Endodermal cell (in vitro differentiated cells): Measurements from ENCODE around the gene TJAP1. TPM values are rescaled to one million over a fixed set of nuclear protein-coding genes. Genes with fewer than 3 reads are reported as not detected.

Experiments used
- DNase-seq: peaks from one replicate; pipeline ENCODE4 v3.0.0-alpha.2; 2017
- H3K27ac ChIP-seq: 2 replicates; pipeline ENCODE4 v1.5.1; 2013; ENCODE audit warnings: mild to moderate bottlenecking, low read depth, low read length, moderate library complexity
- H3K27me3 ChIP-seq: 2 replicates; pipeline ENCODE4 v1.6.1; 2013; ENCODE audit warnings: mild to moderate bottlenecking, low read length, moderate library complexity; ENCODE audit not compliant: insufficient read depth, control insufficient read depth, poor library complexity, severe bottlenecking
- H3K36me3 ChIP-seq: 2 replicates; pipeline ENCODE4 v1.7.0; 2013; ENCODE audit warnings: mild to moderate bottlenecking, low read length, moderate library complexity; ENCODE audit not compliant: control insufficient read depth, insufficient read depth
- H3K4me1 ChIP-seq: one replicate; pipeline ENCODE4 v1.7.0; 2013; ENCODE audit warnings: low read length; ENCODE audit not compliant: control insufficient read depth, insufficient read depth
- H3K4me3 ChIP-seq: 2 replicates; pipeline ENCODE4 v1.5.1; 2013; ENCODE audit warnings: mild to moderate bottlenecking, low read length, moderate library complexity
- H3K9ac ChIP-seq: 2 replicates; pipeline ENCODE4 v1.6.1; 2013; ENCODE audit warnings: mild to moderate bottlenecking, low read length, moderate library complexity; ENCODE audit not compliant: poor library complexity, severe bottlenecking; ENCODE audit errors: extremely low read depth
- H3K9me3 ChIP-seq: 2 replicates; pipeline ENCODE4 v1.6.1; 2013; ENCODE audit warnings: mild to moderate bottlenecking, low read length, moderate library complexity; ENCODE audit not compliant: control insufficient read depth
- H3K27ac Mint-ChIP-seq: 2 replicates; pipeline ENCODE4 v1.8.0; 2020; ENCODE audit warnings: mixed read lengths
- H3K27me3 Mint-ChIP-seq: 2 replicates; pipeline ENCODE4 v1.8.0; 2021; ENCODE audit warnings: mild to moderate bottlenecking, mixed read lengths; ENCODE audit not compliant: insufficient read depth
- H3K36me3 Mint-ChIP-seq: 2 replicates; pipeline ENCODE4 v1.8.0; 2020; ENCODE audit warnings: low read depth, mixed read lengths
- H3K4me1 Mint-ChIP-seq: 2 replicates; pipeline ENCODE4 v1.8.0; 2020; ENCODE audit warnings: mixed read lengths
- H3K4me3 Mint-ChIP-seq: 2 replicates; pipeline ENCODE4 v1.8.0; 2020; ENCODE audit warnings: mild to moderate bottlenecking, moderate library complexity, mixed read lengths
- H3K9me3 Mint-ChIP-seq: 2 replicates; pipeline ENCODE4 v1.8.0; 2020; ENCODE audit warnings: mild to moderate bottlenecking, mixed read lengths
- WGBS, 2 experiments: methylation state at CpG; one replicate each; pipeline versions ENCODE4 v1.1.5 to v1.1.7; 2013; ENCODE audit warnings: missing lambda C conversion rate in 2 of 2, mixed read lengths in 1 of 2; ENCODE audit not compliant: insufficient coverage in 1 of 2, insufficient read length in 1 of 2; 5-methylcytosine and 5-hydroxymethylcytosine counted together
- total RNA-seq, 2 donors: library from RNA; stranded (reverse); fragmentation: NEBNext Ultra II Directional in 1 of 2; extraction: Animal tissue kit (Norgen Biotek cat#: 25700) in 1 of 2; gene quantifications; 2 replicates in 1 of 2; 3 replicates in 1 of 2; pipeline ENCODE4 v1.2.1, GENCODE V29; 2021
- TF ChIP-seq, protein P1 (sequence below): fragments of 200-600 bp; sonication (generic); conservative IDR thresholded peaks from 2 replicates; pipeline ENCODE4 v1.5.0; 2021; ENCODE audit warnings: antibody characterized with exemption, mild to moderate bottlenecking

Gene TJAP1
- total RNA-seq, 2 donors from 2014 or later, result 44.3 to 50.2 TPM

DNA sequence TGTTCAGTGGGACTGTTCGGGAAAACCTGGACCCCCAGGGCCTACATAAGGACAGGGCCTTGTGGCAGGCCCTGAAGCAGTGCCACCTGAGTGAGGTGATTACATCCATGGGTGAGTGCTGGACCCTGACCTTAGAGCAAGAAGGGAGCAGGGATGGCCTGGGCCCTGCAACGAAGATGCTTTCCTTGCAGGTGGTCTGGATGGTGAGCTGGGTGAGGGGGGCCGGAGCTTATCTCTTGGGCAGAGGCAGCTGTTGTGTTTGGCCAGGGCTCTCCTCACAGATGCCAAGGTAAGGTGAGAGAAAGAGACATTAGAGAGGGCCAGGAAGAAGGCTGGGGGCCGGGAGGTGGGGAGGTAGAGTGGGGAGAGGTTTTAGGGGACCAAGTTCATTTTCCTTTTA is 28.5 kb upstream of the TJAP1 start:
- TF ChIP-seq, protein P1, sequence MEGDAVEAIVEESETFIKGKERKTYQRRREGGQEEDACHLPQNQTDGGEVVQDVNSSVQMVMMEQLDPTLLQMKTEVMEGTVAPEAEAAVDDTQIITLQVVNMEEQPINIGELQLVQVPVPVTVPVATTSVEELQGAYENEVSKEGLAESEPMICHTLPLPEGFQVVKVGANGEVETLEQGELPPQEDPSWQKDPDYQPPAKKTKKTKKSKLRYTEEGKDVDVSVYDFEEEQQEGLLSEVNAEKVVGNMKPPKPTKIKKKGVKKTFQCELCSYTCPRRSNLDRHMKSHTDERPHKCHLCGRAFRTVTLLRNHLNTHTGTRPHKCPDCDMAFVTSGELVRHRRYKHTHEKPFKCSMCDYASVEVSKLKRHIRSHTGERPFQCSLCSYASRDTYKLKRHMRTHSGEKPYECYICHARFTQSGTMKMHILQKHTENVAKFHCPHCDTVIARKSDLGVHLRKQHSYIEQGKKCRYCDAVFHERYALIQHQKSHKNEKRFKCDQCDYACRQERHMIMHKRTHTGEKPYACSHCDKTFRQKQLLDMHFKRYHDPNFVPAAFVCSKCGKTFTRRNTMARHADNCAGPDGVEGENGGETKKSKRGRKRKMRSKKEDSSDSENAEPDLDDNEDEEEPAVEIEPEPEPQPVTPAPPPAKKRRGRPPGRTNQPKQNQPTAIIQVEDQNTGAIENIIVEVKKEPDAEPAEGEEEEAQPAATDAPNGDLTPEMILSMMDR, result no peak
- Mint-ChIP-seq H3K4me3 (no peak overlapping the region), H3K27ac (no peak overlapping the region), H3K4me1 (no peaks in the 10 kb centered on the region), H3K27me3 (peaks cover 2% of the 10 kb centered on the region), H3K36me3 (peaks cover 27% of the 10 kb centered on the region), H3K9me3 (no peaks in the 10 kb centered on the region)
- no peak overlapping the region for H3K4me3 ChIP-seq
- no peaks in the 10 kb centered on the region for H3K9me3 ChIP-seq
- H3K36me3 ChIP-seq, result peaks cover 23% of the 10 kb centered on the region
- no peak for DNase-seq
- H3K9ac ChIP-seq, result no peak overlapping the region
- H3K4me1 ChIP-seq, result no peaks in the 10 kb centered on the region
- WGBS, 2 experiments, result 91% methylated on average over 4 of the region's 4 CpGs; no CpG with 5 or more reads in 1 of the 2 experiments
- no peak overlapping the region for H3K27ac ChIP-seq
- H3K27me3 ChIP-seq, result no peaks in the 10 kb centered on the region

DNA sequence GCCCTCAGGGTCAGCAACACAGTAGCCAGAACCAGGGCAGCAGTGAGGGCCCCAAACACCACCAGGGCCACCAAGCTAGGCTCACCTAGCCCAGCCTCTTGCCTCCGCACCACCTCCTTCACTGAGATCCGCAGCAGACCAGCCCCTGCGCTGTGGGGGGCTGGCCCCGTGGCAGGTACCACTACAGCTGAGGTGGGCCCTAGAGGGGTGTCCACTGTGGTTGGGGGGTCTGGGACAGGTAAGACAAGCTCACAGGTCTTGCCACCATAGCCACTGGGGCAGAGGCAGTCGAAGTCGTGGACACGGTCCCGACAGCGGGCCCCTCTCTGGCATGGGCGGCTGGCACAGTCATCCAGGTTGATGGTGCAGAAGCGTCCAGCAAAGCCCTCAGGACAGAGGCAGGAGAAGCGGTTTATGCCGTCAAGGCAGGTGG is 26.7 kb upstream of the TJAP1 start:
- Mint-ChIP-seq H3K4me3 (no peak overlapping the region), H3K9me3 (no peaks in the 10 kb centered on the region), H3K36me3 (peaks cover 25% of the 10 kb centered on the region), H3K27me3 (peaks cover 15% of the 10 kb centered on the region), H3K27ac (no peak overlapping the region), H3K4me1 (peaks cover 1% of the 10 kb centered on the region)
- TF ChIP-seq, protein P1, result no peak
- no peak overlapping the region for H3K4me3 ChIP-seq
- H3K4me1 ChIP-seq, result no peaks in the 10 kb centered on the region
- peaks cover 9% of the 10 kb centered on the region for H3K27me3 ChIP-seq
- 91 to 92% methylated on average over 10 to 13 of the region's 13 CpGs for WGBS, 2 experiments
- H3K9me3 ChIP-seq, result no peaks in the 10 kb centered on the region
- H3K9ac ChIP-seq, result no peak overlapping the region
- peaks cover 17% of the 10 kb centered on the region for H3K36me3 ChIP-seq
- H3K27ac ChIP-seq, result no peak overlapping the region
- no peak for DNase-seq

DNA sequence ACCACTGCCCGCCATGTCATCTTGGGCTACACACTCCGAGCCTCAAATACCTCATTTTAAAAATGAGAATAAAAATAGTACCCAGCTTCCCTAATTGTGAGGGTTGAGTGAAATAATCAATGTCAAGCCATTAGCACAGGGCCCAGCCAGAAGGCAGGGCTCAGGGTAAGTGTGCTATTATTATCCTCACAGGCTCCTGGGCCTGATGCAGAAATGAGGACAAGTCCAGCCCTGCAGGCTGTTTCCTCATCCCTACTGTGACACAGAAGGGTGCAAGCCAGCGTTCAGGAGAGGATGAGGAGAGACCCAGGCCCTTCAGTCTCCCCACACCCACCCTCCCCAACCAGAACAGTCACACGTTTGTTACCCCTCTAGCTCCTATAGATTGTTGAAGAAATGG is 26.0 kb upstream of the TJAP1 start:
- no peak overlapping the region for H3K27ac ChIP-seq
- H3K4me3 ChIP-seq, result no peak overlapping the region
- Mint-ChIP-seq H3K4me3 (no peak overlapping the region), H3K27ac (no peak overlapping the region), H3K9me3 (no peaks in the 10 kb centered on the region), H3K4me1 (peaks cover 6% of the 10 kb centered on the region), H3K27me3 (peaks cover 21% of the 10 kb centered on the region), H3K36me3 (peaks cover 21% of the 10 kb centered on the region)
- 80 to 88% methylated on average over 1 to 4 of the region's 4 CpGs for WGBS, 2 experiments
- no peaks in the 10 kb centered on the region for H3K9me3 ChIP-seq
- DNase-seq, result no peak
- H3K36me3 ChIP-seq, result peaks cover 17% of the 10 kb centered on the region
- H3K27me3 ChIP-seq, result peaks cover 16% of the 10 kb centered on the region
- TF ChIP-seq, protein P1, result no peak
- no peaks in the 10 kb centered on the region for H3K4me1 ChIP-seq
- no peak overlapping the region for H3K9ac ChIP-seq
